ENCODE measurements around the gene TOMM22.

TOMM22 gene

GRCh38 chr22:38721551-38721950 lies 39.8 kb downstream of the TOMM22 start:
- Histone ChIP-seq H3K27ac (ENCODE audit: extremely low read depth, low read depth, low read length) (no peak overlapping the region), H3K4me3 (ENCODE audit: low read depth, low read length) (no peak overlapping the region), H3K9me3 (ENCODE audit: control insufficient read depth, insufficient read depth, low read depth, low read length) (no peaks in the 10 kb centered on the region), H3K4me1 (ENCODE audit: control insufficient read depth, insufficient read depth, low read length) (peaks cover 7% of the 10 kb centered on the region), H3K36me3 (ENCODE audit: control insufficient read depth in 2 of 2, insufficient read depth in 1 of 2, low read length in 2 of 2) (peaks cover 43 to 89% of the 10 kb centered on the region in 2 experiments)
- ChIA-PET CTCF (interaction anchor here (0.5 to 2.1 kb wide), 3 partner anchors 12 to 47 kb away, joined by 3 to 11 read pairs (median 3); no protein-coding TSS in a partner anchor), POLR2A (interaction anchor here (5.3 kb wide), 1 partner anchor 12 kb away, joined by 23 read pairs; no protein-coding TSS in a partner anchor)
- no peak for TF ChIP-seq KLF1 (tag by site-specific recombination; IDR thresholded peaks at IDR 0.05)
- TF ChIP-seq ZNF366 (tag by site-specific recombination; conservative IDR thresholded peaks at IDR 0.05) = no peak
- no peak for TF ChIP-seq ZNF266 (tag by site-specific recombination; IDR thresholded peaks at IDR 0.05; ENCODE audit: low read depth)
- no peak for TF ChIP-seq AEBP2 (tag by site-specific recombination; IDR thresholded peaks at IDR 0.05; ENCODE audit: borderline replicate concordance)
- TF ChIP-seq ZFP69B (tag by site-specific recombination; IDR thresholded peaks at IDR 0.05) = no peak
- TF ChIP-seq FEZF1 (tag by site-specific recombination; IDR thresholded peaks at IDR 0.05) = no peak
- no peak for TF ChIP-seq ZNF324 (tag by site-specific recombination; IDR thresholded peaks at IDR 0.05)
- no peak for TF ChIP-seq ZNF518A (tag by site-specific recombination; conservative IDR thresholded peaks at IDR 0.05; ENCODE audit: low read depth)
- no peak for TF ChIP-seq ZNF529 (tag by site-specific recombination; IDR thresholded peaks at IDR 0.05; ENCODE audit: insufficient replicate concordance)
- TF ChIP-seq ZNF211 (tag by site-specific recombination; IDR thresholded peaks at IDR 0.05; ENCODE audit: low read depth) = no peak
- TF ChIP-seq ZBTB1 (tag by site-specific recombination; IDR thresholded peaks at IDR 0.05) = no peak
- no peak for TF ChIP-seq ZNF521 (tag by site-specific recombination; IDR thresholded peaks at IDR 0.05)
- no peak for TF ChIP-seq ZEB2 (tag by site-specific recombination; IDR thresholded peaks at IDR 0.05)
- no peak for TF ChIP-seq GLIS2 (tag by site-specific recombination; IDR thresholded peaks at IDR 0.05)

GRCh38 chr22:38724176-38724575 lies 42.4 kb downstream of the TOMM22 start:
- Histone ChIP-seq H3K4me3 (ENCODE audit: low read depth, low read length) (no peak overlapping the region), H3K9me3 (ENCODE audit: control insufficient read depth, insufficient read depth, low read depth, low read length) (no peaks in the 10 kb centered on the region), H3K4me1 (ENCODE audit: control insufficient read depth, insufficient read depth, low read length) (no peaks in the 10 kb centered on the region), H3K36me3 (ENCODE audit: control insufficient read depth in 2 of 2, insufficient read depth in 1 of 2, low read length in 2 of 2) (peaks cover 49 to 94% of the 10 kb centered on the region in 2 experiments), H3K27ac (ENCODE audit: extremely low read depth, low read depth, low read length) (no peak overlapping the region)
- ChIA-PET POLR2A (interaction anchor here (1.3 to 5.3 kb wide), 2 partner anchors 10 to 18 kb away, joined by 7 to 23 read pairs; partner anchors contain the start of gene GTPBP1), CTCF (interaction anchor here (0.5 to 5.1 kb wide), 9 partner anchors 9 to 172 kb away, joined by 3 to 39 read pairs (median 10); no protein-coding TSS in a partner anchor)
- TF ChIP-seq ZNF585B (tag by site-specific recombination; IDR thresholded peaks at IDR 0.05) (no peak), ZNF426 (tag by site-specific recombination; IDR thresholded peaks at IDR 0.05) (no peak), ZNF311 (tag by site-specific recombination; IDR thresholded peaks at IDR 0.05; ENCODE audit: borderline replicate concordance) (no peak), TRIM28 (IDR thresholded peaks at IDR 0.05; ENCODE audit: borderline replicate concordance, low read length) (no peak), ZNF510 (tag by site-specific recombination; IDR thresholded peaks at IDR 0.05; ENCODE audit: insufficient replicate concordance) (no peak), ZNF548 (tag by site-specific recombination; IDR thresholded peaks at IDR 0.05) (no peak), ZNF529 (tag by site-specific recombination; IDR thresholded peaks at IDR 0.05; ENCODE audit: insufficient replicate concordance) (no peak), ZFP69B (tag by site-specific recombination; IDR thresholded peaks at IDR 0.05) (no peak), SETDB1 (IDR thresholded peaks at IDR 0.05; ENCODE audit: insufficient read length, low read length) (no peak), ZNF223 (tag by site-specific recombination; IDR thresholded peaks at IDR 0.05) (no peak), RBAK (tag by site-specific recombination; IDR thresholded peaks at IDR 0.05) (no peak), ZNF560 (tag by site-specific recombination; IDR thresholded peaks at IDR 0.05; ENCODE audit: borderline replicate concordance) (no peak), PRDM4 (tag by site-specific recombination; IDR thresholded peaks at IDR 0.05) (no peak), ZNF132 (tag by site-specific recombination; IDR thresholded peaks at IDR 0.05; ENCODE audit: borderline replicate concordance) (no peak), ZBTB17 (tag by site-specific recombination; IDR thresholded peaks at IDR 0.05) (no peak), ZNF114 (tag by site-specific recombination; IDR thresholded peaks at IDR 0.05) (no peak)

Data from HEK293 (cell line).